HT-29 (cell line): ENCODE results near the gene RPL41. TPM values are rescaled to one million over a fixed set of nuclear protein-coding genes. Genes with fewer than 3 reads are reported as not detected.

ENCODE experiments used
- total RNA-seq: library from RNA; depleted of rRNA; stranded (reverse); fragments of >200 nt; shearing (Covaris generic); gene quantifications from 2 replicates; pipeline ENCODE4 v1.2.3, GENCODE V29; 2014; rRNA removed

Gene RPL41
- total RNA-seq, 1 experiment from 2014 or later, result 3,623 TPM

Other genes starting within 250 kb of the RPL41 start
- gene PYM1, start 188.7 kb upstream of the RPL41 start, total RNA-seq, result 50.5 and 52.1 TPM in 2 replicates
- 5.5 and 5.9 TPM in 2 replicates for gene DGKA, start 185.5 kb upstream of the RPL41 start, total RNA-seq
- gene PMEL, start 150.6 kb upstream of the RPL41 start, total RNA-seq, result 2.7 and 7.6 TPM in 2 replicates
- gene CDK2, start 149.8 kb upstream of the RPL41 start, total RNA-seq, result 46.8 and 49.4 TPM in 2 replicates
- 32.1 and 35.0 TPM in 2 replicates for gene RAB5B, start 142.6 kb upstream of the RPL41 start, total RNA-seq
- 18.1 and 21.8 TPM in 2 replicates for gene SUOX, start 119.4 kb upstream of the RPL41 start, total RNA-seq
- gene IKZF4, start 95.6 kb upstream of the RPL41 start, total RNA-seq, result 1.1 and 1.9 TPM in 2 replicates
- gene RPS26, start 74.7 kb upstream of the RPL41 start, total RNA-seq, result 171 and 219 TPM in 2 replicates
- gene ERBB3, start 36.5 kb upstream of the RPL41 start, total RNA-seq, result 136 and 141 TPM in 2 replicates
- gene PA2G4, start 12.1 kb upstream of the RPL41 start, total RNA-seq, result 247 and 323 TPM in 2 replicates
- 3.9 and 4.1 TPM in 2 replicates for gene ZC3H10, start 1.6 kb downstream of the RPL41 start, total RNA-seq
- gene ESYT1, start 11.6 kb downstream of the RPL41 start, total RNA-seq, result 81.1 and 103 TPM in 2 replicates
- 45.6 TPM in 2 replicates for gene MYL6B, start 36.0 kb downstream of the RPL41 start, total RNA-seq
- 918 and 956 TPM in 2 replicates for gene MYL6, start 41.7 kb downstream of the RPL41 start, total RNA-seq
- 15.5 and 20.2 TPM in 2 replicates for gene SMARCC2, start 72.8 kb downstream of the RPL41 start, total RNA-seq
- gene RNF41, start 105.3 kb downstream of the RPL41 start, total RNA-seq, result 94.3 and 103 TPM in 2 replicates
- 57.1 and 69.9 TPM in 2 replicates for gene NABP2, start 107.7 kb downstream of the RPL41 start, total RNA-seq
- gene SLC39A5, start 113.4 kb downstream of the RPL41 start, total RNA-seq, result 8.6 and 10.7 TPM in 2 replicates
- gene ANKRD52, start 141.8 kb downstream of the RPL41 start, total RNA-seq, result 8.1 and 13.4 TPM in 2 replicates
- 8.6 and 20.8 TPM in 2 replicates for gene COQ10A, start 150.3 kb downstream of the RPL41 start, total RNA-seq
- 139 and 154 TPM in 2 replicates for gene CS, start 183.7 kb downstream of the RPL41 start, total RNA-seq
- 129 and 152 TPM in 2 replicates for gene CNPY2, start 199.4 kb downstream of the RPL41 start, total RNA-seq
- gene PAN2, start 217.4 kb downstream of the RPL41 start, total RNA-seq, result 28.8 and 30.9 TPM in 2 replicates
- 0.08 and 0.36 TPM in 2 replicates for gene IL23A, start 222.3 kb downstream of the RPL41 start, total RNA-seq
- gene STAT2, start 243.5 kb downstream of the RPL41 start, total RNA-seq, result 23.4 and 30.6 TPM in 2 replicates
- gene APOF, start 246.2 kb downstream of the RPL41 start, total RNA-seq, result not detected in 2 replicates